ENCODE data around the gene DSTN. TPM values are rescaled to one million over a fixed set of nuclear protein-coding genes. Genes with fewer than 3 reads are reported as not detected.

Gene DSTN
- total and polyA plus RNA-seq, 12 donors = 261 to 802 (median 546) TPM

- no peaks in the 10 kb centered on the region for H3K27me3 ChIP-seq
- WGBS, 2 donors = 19 to 33% methylated on average over 1 of the region's 1 CpG
- H3K4me1 ChIP-seq = peaks cover 2 to 100% (median 78%) of the 10 kb centered on the region in 9 donors
- DNase-seq (no peak), ATAC-seq (peak in 4 of 8 donors; percentile 26 to 73 (median 46))
- peak overlapping the region in 8 of 10 donors; percentile 3 to 69 (median 54) for H3K27ac ChIP-seq
- H3K4me3 ChIP-seq = no peak overlapping the region
- H3K36me3 ChIP-seq = peaks cover 0 to 17% (median 0%) of the 10 kb centered on the region in 9 donors
- intact Hi-C loops (cut with DNase I) = no loop called here
- TF ChIP-seq CTCF (IDR thresholded peaks at IDR 0.05) = no peak
- no peaks in the 10 kb centered on the region for H3K9me3 ChIP-seq
Measured at GRCh38 chr20:17590245-17590644, 20.4 kb downstream of the DSTN start.

GRCh38 chr20:17593902-17594301, 24.0 kb downstream of the DSTN start:
- Histone ChIP-seq H3K27ac (peak overlapping the region in 8 of 10 donors; percentile 11 to 61 (median 48)), H3K36me3 (peaks cover 0 to 17% (median 0%) of the 10 kb centered on the region in 9 donors), H3K4me3 (no peak overlapping the region), H3K9me3 (no peaks in the 10 kb centered on the region), H3K27me3 (no peaks in the 10 kb centered on the region), H3K4me1 (peaks cover 2 to 90% (median 76%) of the 10 kb centered on the region in 9 donors)
- intact Hi-C loops (cut with DNase I) = no loop called here
- DNase-seq (no peak), ATAC-seq (no peak)
- 78% methylated on average over 4 of the region's 4 CpGs for WGBS, 2 donors
- no peak for TF ChIP-seq CTCF (IDR thresholded peaks at IDR 0.05)

DNA sequence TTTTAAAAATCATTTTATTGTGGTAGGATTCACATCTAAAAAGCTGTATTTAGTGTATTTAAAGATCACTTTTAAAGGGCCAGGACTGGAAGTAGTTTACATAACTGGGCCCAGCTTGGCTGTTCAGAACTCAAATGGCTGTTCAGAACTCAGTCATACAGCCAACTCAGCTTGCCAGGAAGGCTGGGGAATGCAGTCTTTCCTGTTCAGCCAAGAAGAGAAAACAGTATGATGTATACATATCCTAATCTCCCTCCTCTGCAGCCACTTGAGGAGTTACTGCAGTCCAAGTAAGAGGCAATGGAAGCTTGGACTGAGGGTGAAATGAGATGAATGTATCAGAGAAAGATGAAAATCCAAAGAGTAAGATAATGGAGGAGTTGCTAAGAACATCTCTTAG, 24.6 kb downstream of the DSTN start:
- Histone ChIP-seq H3K9me3 (no peaks in the 10 kb centered on the region), H3K36me3 (peaks cover 0 to 17% (median 0%) of the 10 kb centered on the region in 9 donors), H3K27ac (peak overlapping the region in 7 of 10 donors; percentile 32 to 61 (median 51)), H3K4me3 (no peak overlapping the region), H3K27me3 (no peaks in the 10 kb centered on the region), H3K4me1 (peaks cover 2 to 85% (median 71%) of the 10 kb centered on the region in 9 donors)
- intact Hi-C loops (cut with DNase I) = no loop called here
- DNase-seq (peak in 1 of 2 donors; percentile 27), ATAC-seq (peak in 7 of 8 donors; percentile 35 to 69 (median 62))
- TF ChIP-seq CTCF (IDR thresholded peaks at IDR 0.05) = no peak

GRCh38 chr20:17595856-17596255, 26.0 kb downstream of the DSTN start:
- H3K4me3 ChIP-seq = no peak overlapping the region

More at GRCh38 chr20:17595856-17596255, 26.0 kb downstream of the DSTN start:
- peak overlapping the region in 2 of 10 donors; percentile 22 to 61 for H3K27ac ChIP-seq
- ATAC-seq (no peak), DNase-seq (no peak)
- no peaks in the 10 kb centered on the region for H3K9me3 ChIP-seq
- H3K27me3 ChIP-seq = no peaks in the 10 kb centered on the region
- TF ChIP-seq CTCF (IDR thresholded peaks at IDR 0.05) = no peak
- 74% methylated on average over 2 of the region's 2 CpGs for WGBS, 2 donors
- H3K4me1 ChIP-seq = peaks cover 2 to 71% (median 59%) of the 10 kb centered on the region in 9 donors
- intact Hi-C loops (cut with DNase I) = no loop called here
- H3K36me3 ChIP-seq = peaks cover 0 to 25% (median 0%) of the 10 kb centered on the region in 9 donors
